ENCODE data around the gene ZFP1. TPM values are rescaled to one million over a fixed set of nuclear protein-coding genes. Genes with fewer than 3 reads are reported as not detected.
A peak's percentile ranks its signal among the peaks of the same experiment; 100 is the strongest.

The ZFP1 gene
- total RNA-seq, 2 experiments from 2014 or later, result 23.9 to 25.0 TPM

DNA sequence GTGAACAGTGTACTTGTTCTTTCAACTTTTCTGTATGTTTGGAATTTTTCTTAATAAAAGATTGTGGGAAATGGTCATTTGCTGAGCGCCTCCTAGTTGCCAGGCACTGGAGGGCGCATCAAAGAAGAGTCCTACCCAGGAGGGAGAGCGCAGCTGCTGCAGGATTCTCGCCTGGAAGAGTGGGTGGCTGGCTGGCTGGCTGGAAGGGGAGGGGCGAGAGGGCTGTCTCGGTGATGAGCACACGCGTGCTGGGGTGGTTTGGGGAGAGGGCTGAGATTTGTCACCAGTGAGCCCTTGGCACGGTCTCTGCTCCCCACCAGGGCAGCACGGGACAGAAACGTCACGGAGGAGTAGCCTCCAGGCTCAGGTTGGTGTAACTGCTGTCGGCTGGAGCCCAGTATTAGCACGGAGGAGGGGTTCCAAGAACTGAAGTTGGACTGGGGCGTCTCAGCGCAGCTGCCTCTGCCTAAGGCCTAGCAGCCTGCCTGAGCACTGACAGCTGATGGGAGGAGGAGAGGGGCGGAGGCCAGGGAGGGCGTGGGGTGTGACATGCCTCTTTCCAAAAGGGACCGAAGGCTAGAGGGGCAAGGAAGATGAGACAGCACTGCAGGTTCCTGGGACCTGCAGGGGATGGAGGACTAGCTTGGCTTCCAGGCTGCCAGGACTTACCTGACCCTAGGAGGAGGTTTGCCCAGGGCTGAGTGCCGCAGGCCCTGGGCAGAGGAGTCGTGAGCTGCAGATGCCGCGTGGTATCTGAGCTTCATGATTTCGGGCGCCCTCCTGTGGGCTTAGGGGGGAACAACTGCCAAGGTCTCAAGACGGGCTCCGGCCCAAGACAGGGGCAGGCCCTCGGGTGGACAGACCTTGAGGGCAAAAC lies 37.4 kb upstream of the ZFP1 start:
- H3K4me1 ChIP-seq (ENCODE audit: insufficient read depth, low read length, poor library complexity, severe bottlenecking), result peaks cover 60% of the 10 kb centered on the region
- no peaks in the 10 kb centered on the region for H3K36me3 ChIP-seq (ENCODE audit: insufficient read depth, low read length)
- H3K4me2 ChIP-seq (ENCODE audit: low read length), result peak overlapping the region; percentile 70
- no TSS peak for BruUV-seq (replicated peaks)
- TF ChIP-seq, protein P1, sequence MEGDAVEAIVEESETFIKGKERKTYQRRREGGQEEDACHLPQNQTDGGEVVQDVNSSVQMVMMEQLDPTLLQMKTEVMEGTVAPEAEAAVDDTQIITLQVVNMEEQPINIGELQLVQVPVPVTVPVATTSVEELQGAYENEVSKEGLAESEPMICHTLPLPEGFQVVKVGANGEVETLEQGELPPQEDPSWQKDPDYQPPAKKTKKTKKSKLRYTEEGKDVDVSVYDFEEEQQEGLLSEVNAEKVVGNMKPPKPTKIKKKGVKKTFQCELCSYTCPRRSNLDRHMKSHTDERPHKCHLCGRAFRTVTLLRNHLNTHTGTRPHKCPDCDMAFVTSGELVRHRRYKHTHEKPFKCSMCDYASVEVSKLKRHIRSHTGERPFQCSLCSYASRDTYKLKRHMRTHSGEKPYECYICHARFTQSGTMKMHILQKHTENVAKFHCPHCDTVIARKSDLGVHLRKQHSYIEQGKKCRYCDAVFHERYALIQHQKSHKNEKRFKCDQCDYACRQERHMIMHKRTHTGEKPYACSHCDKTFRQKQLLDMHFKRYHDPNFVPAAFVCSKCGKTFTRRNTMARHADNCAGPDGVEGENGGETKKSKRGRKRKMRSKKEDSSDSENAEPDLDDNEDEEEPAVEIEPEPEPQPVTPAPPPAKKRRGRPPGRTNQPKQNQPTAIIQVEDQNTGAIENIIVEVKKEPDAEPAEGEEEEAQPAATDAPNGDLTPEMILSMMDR (conservative IDR thresholded peaks at IDR 0.05; ENCODE audit: low read length), result peak; percentile 92
- no peak for TF ChIP-seq EZH2phosphoT487 (IDR thresholded peaks at IDR 0.05; ENCODE audit: borderline replicate concordance, low read depth, low read length)
- H3K79me2 ChIP-seq (ENCODE audit: insufficient read depth, low read depth, low read length), result no peaks in the 10 kb centered on the region
- intact Hi-C loops (cut with micrococcal nuclease; ENCODE audit: unreplicated experiment), result loop anchor here (1.0 to 2.0 kb wide), 5 partner anchors 36 to 402 kb away; no protein-coding TSS in a partner anchor
- H3K27ac ChIP-seq (ENCODE audit: low read depth, low read length, poor library complexity, severe bottlenecking), result peak overlapping the region; percentile 64
- H3K4me3 ChIP-seq (ENCODE audit: low read depth, low read length, poor library complexity, severe bottlenecking), result peak overlapping the region; percentile 53
- CTCF ChIA-PET (ENCODE audit: unreplicated experiment), result interaction anchor here (0.5 to 4.0 kb wide), 12 partner anchors 27 to 414 kb away, joined by 3 to 30 read pairs (median 3); partner anchors contain the start of genes WDR59 and ZNRF1
- POLR2A ChIA-PET, result interaction anchor here (0.7 to 2.4 kb wide), 10 partner anchors 9 to 249 kb away, joined by 3 to 8 read pairs (median 3); partner anchors contain the start of genes WDR59 and ZNRF1
- peak overlapping the region; percentile 30; the same call in 1 of the 2 replicates for H2AFZ ChIP-seq (ENCODE audit: low read length)
- no peaks in the 10 kb centered on the region for H3K9me3 ChIP-seq (ENCODE audit: low read length)
- no peaks in the 10 kb centered on the region for H4K20me1 ChIP-seq (ENCODE audit: insufficient read depth, low read length)
- peak; percentile 93 for DNase-seq (ENCODE audit: low spot score)
- no peaks in the 10 kb centered on the region for H3K9me2 ChIP-seq (ENCODE audit: insufficient read depth, low read length)

DNA sequence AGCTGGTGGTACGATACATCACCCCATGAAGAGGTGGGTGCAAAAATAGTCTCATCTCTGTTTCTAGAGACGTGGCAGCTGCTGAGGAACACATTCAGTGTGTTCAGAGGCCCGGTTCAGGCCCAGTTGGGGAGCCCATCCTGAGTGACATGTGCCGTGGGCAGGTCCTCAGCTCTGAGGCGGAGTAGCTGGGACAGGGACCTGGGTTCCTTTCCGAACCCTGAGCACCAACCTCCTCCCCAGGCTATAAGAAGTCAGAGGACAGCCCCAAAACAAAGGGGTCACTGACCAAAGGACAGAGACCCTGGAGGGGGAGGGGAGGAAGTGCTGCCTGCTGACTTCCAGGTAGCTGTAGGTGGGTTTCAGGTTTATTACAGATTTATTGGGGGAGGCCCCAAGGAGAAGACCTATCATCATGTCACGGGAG lies 36.8 kb upstream of the ZFP1 start:
- Histone ChIP-seq H3K36me3 (ENCODE audit: insufficient read depth, low read length) (no peaks in the 10 kb centered on the region), H3K9me3 (ENCODE audit: low read length) (no peaks in the 10 kb centered on the region), H3K4me2 (ENCODE audit: low read length) (peak overlapping the region; percentile 70; the same call in 1 of the 2 replicates), H3K27ac (ENCODE audit: low read depth, low read length, poor library complexity, severe bottlenecking) (no peak overlapping the region), H3K9me2 (ENCODE audit: insufficient read depth, low read length) (no peaks in the 10 kb centered on the region), H2AFZ (ENCODE audit: low read length) (peak overlapping the region; percentile 30; the same call in 1 of the 2 replicates), H4K20me1 (ENCODE audit: insufficient read depth, low read length) (no peaks in the 10 kb centered on the region), H3K4me1 (ENCODE audit: insufficient read depth, low read length, poor library complexity, severe bottlenecking) (peaks cover 54% of the 10 kb centered on the region), H3K79me2 (ENCODE audit: insufficient read depth, low read depth, low read length) (no peaks in the 10 kb centered on the region), H3K4me3 (ENCODE audit: low read depth, low read length, poor library complexity, severe bottlenecking) (no peak overlapping the region)
- TF ChIP-seq, protein P1 (conservative IDR thresholded peaks at IDR 0.05; ENCODE audit: low read length), result no peak; the same call in 1 of the 2 replicates
- no peak for TF ChIP-seq EZH2phosphoT487 (IDR thresholded peaks at IDR 0.05; ENCODE audit: borderline replicate concordance, low read depth, low read length)
- no TSS peak for BruUV-seq (replicated peaks)
- intact Hi-C loops (cut with micrococcal nuclease; ENCODE audit: unreplicated experiment), result loop anchor here (1.0 to 2.0 kb wide), 5 partner anchors 36 to 403 kb away; no protein-coding TSS in a partner anchor
- CTCF ChIA-PET (ENCODE audit: unreplicated experiment), result interaction anchor here (0.9 to 4.0 kb wide), 9 partner anchors 26 to 414 kb away, joined by 3 to 30 read pairs (median 3); partner anchors contain the start of genes WDR59 and ZNRF1
- POLR2A ChIA-PET, result interaction anchor here (0.6 to 2.4 kb wide), 11 partner anchors 8 to 406 kb away, joined by 3 to 8 read pairs (median 3); partner anchors contain the start of genes WDR59 and ZNRF1
- DNase-seq (ENCODE audit: low spot score), result no peak
